GM21825 (cell line): ENCODE data around the gene KNSTRN.

Source experiments
- ATAC-seq: cut with Tn5 transposase; IDR thresholded peaks from one replicate; pipeline ENCODE4 v1.9.1; 2021; ENCODE audit warnings: mild to moderate bottlenecking, moderate library complexity; ENCODE audit not compliant: unreplicated experiment

The KNSTRN gene

GRCh38 chr15:40425681-40426080 lies 43.2 kb downstream of the KNSTRN start:
- ATAC-seq: no peak

- ATAC-seq: no peak
These were observed 44.7 kb downstream of the KNSTRN start for GRCh38 chr15:40427188-40427587.

DNA sequence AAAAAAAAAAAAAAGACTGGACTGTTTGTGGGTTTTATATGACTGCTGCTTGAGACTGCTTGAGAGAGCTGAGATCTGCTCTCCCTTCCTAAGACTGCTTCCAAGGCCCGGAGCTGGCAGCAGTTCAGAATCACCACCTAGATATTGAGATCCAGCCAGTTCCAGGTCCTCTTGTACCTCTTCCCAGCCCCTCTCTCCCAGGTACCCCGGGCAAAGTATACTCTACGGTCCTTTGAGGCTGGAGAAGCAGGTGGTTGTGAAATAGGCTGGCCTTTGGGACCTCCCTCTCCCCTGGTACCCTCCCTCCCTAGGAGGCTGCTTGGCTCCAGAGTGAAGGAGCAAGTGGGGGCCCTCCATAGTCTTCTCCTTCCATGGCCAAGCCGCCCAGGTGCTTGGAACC lies 45.7 kb downstream of the KNSTRN start:
- no peak for ATAC-seq

DNA sequence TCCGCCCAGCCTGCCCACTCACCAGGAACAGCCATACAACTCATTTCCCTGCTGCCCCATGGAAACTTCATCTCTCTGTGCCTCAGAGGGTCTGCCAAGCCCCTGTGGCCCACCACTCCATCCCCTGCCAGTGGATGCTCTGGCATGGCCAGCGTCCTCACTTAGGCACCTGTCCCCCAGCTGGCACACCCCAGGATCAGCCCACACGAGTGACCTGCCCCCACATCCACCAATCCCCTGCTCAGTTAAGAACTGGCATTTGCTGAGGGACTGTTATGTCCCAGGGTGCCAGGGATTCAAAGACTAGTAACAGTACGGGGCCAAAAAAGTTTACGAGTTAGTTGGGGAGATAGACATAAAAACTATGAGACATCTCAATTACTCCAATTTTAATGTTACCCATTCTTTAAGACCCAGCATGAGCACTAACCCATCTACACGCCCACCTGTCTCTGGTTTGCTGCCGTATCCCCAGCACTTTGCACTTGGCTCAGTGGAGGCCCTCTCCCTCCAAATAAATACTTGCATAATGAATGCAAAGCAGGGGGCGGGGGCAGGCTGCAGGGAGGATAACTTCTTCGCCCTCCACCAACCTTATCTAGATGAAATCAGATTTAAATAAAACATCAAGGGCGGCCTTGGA lies 46.7 kb downstream of the KNSTRN start:
- ATAC-seq: no peak

DNA sequence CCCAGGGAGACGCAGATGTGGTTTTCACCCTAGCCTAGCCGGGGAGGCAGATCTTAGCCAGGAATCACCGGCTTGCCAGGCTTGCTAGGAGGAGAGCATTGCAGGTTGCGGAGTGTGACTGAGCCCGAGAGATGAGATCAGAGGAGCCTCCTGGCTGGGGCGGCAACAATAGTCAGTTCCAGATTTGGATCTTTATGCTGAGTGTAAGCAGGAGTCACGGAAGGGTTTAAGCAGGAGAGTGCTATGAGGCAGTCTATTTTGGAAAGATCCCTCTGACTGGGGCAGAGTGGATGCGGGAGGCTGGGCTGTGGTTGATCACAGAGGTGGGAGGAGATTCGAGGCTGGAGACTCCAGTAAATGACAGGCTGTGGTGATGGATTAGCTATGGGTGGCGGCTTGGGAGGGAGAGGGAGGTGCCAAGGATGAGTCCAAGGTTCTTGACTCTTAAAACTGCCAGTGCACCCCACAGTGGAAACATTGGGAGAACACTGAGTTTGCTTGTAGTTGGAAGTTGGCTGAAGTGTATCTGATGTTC lies 47.8 kb downstream of the KNSTRN start:
- ATAC-seq: no peak

GRCh38 chr15:40435023-40435709 lies 52.6 kb downstream of the KNSTRN start:
- ATAC-seq: no peak

DNA sequence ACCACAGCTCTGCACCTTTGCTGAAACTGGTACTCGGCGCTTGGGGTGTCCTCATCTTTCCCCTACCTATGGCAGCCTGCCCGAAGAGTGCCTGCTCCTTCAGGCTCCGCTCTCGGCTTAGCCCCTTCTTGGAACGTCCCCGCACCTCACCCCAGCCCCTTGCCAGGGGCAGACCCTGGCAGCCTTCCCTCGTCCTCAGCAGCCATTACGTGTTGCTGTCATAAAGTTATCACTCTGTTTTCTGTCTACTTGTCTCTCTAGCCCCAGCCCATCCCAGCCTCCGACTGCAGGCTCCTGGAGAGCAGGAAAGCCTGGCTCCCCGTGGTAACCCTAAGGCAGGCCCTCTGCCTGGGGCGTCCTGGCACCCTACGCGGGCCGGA lies 53.2 kb downstream of the KNSTRN start:
- no peak for ATAC-seq

DNA sequence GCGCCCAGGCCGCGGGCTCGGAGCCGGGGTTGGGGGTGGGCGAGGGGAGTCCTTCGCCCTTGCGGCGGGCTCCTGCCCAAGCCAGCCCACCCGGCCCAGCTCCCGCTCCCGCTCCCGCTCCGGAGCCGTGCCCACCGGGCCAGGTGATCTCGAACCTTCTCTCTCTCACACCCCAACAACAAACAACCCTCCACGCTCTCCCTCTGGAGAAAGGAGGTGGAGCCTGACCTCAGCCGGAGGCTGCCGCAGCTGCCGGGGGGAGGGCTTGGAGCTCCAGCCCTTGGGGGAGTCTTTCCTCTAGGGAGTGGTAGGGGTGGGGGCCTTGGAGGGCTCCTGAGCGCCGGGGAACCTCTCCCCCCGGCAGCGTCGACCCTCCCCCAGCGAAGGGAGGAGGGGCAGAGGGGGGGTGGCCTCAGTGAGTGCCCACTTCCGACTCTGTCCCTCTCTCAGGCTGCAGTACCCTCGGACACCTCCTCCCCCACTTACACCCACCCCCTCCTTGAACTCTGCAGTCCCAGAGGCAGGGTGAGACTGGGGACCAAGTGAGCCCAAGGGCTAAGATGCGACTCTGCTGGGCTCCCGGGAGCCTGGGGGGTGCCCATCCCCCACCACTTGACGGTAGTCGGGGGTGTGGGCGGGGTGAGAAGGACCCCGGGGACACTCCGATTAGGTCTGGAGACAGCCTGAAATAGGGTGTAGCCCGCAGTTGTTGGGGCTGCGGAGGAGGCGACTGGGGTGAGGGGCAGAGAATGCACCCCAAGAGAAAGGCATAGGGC lies 53.8 kb downstream of the KNSTRN start:
- ATAC-seq: no peak

DNA sequence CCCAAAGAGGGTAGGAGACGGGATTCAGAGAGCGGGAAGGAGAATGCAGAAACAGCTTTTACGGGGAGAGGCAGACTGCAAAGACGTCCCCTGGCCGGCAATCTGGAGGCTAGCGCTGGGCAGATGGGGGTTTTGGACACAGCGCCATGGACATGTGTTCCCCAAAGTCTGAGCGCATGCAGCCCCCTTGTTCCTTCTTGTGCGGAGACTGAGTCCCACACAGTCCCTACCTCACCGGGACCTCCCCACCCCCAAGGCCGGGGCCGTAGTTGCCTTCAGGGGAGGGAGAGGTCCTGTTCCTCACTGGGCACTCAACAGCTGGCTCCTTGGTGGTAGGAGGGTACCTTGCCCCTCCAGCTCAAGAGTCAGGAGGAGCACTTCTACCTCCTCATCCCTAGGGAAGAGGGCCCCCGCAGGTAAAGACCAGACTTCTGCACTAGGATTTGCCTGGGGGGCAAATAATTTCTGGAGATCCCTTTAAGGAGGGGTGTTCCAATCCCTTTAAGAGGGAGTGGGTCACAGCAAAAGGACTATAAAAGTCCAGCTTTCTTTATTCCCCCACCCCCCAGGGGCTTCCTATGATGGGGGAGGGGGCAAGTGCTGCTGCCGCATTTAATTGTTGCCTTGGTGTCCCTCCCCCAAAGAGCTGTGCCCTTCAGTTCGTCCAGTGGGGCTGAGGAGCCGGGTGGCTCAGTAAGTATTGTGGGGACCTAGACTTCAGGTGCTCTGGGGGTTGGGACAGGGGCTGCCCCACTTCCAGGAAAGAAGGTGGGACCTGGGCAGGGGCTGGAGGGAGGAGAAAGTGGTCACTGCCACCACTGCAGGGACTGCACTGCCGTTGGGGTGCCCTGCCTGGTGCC lies 54.6 kb downstream of the KNSTRN start:
- ATAC-seq: no peak

- no peak for ATAC-seq
These were observed 55.5 kb downstream of the KNSTRN start for GRCh38 chr15:40437752-40438687.

DNA sequence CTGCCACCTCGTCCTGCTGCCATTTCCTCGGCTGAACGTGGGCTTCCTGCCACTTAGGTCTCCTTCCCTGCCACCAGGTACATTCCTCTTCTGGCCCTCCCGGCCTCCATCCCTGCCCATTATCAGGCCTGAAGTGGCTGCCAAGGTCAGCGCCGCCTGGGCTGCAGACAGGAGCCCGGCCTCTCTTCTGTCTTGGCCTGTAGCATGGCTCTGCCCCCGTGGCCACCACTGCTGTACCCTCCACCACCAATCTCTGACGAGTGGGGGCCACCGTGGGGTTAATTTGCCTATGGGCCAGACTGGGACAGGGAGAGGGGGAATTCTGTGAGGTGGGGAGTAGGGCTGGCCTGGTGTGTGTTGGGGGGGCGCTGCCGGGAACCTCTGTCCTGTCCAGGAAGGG lies 56.2 kb downstream of the KNSTRN start:
- no peak for ATAC-seq

- no peak for ATAC-seq
These were observed 57.0 kb downstream of the KNSTRN start for GRCh38 chr15:40439461-40439959.

- no peak for ATAC-seq
These were observed 57.6 kb downstream of the KNSTRN start for GRCh38 chr15:40439960-40440742.

GRCh38 chr15:40440743-40441564 lies 58.4 kb downstream of the KNSTRN start, which contains the start of gene BAHD1:
TSS of gene BAHD1 (plus strand) at chr15:40440953. CDS start at chr15:40458465, 17,512 bp downstream.
- ATAC-seq: peak; percentile 78

DNA sequence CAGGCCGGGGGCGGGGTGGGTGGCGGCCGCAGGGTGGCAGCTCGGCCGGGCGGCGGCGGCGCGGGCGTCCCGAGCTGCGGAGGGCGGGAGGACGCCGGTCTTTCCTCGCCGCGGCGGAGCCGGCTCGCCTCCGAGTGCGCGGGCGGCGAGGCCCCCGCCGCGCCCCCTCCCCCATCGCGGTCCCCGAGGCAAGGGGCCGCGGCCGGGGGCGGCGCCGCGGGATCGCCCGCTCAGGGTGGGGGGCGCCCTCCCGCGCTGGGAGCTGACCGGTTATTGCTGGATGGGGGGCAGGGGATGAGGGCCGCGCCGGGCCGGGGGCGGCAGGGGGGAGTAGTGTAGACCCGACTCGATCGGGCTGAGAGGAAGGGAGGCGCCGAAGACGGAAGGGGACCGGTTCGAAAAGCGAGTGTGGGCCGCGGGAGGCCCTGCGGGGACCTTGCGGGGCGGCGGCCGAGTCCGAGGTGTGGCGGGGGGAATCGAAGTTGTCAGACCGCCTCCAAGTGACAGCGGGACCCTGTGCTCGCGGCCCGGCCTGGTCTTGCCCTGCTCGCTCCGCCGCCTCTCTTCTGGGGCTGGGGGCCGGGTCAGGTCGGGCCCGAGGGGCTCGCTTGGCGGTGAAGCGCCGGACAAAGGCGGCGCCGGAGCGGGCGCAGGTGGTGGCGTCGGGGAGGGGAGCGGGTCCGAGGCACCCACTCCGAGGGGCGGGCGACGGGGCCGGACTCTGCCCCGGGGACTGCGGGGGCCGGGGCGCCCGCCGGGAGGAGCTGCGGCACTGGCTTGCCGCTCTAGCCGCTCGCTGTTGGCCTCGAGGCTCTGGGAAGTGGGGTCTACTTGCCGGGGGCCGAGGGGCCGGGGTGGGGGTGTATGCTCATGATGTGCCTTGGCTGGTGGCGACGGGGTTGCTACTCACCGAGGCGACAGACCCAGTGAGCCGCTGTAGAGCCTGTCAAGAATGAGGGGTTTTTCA lies 59.3 kb downstream of the KNSTRN start:
- ATAC-seq: no peak

- ATAC-seq: no peak
These were observed 60.7 kb downstream of the KNSTRN start for GRCh38 chr15:40443255-40443654.

GRCh38 chr15:40443846-40444245 lies 61.3 kb downstream of the KNSTRN start:
- no peak for ATAC-seq
